ENCODE results near the gene MSX1. TPM values are rescaled to one million over a fixed set of nuclear protein-coding genes. Genes with fewer than 3 reads are reported as not detected.
A peak's percentile ranks its signal among the peaks of the same experiment; 100 is the strongest.

MSX1 gene
- total RNA-seq, 4 donors from 2014 or later, result not detected

DNA sequence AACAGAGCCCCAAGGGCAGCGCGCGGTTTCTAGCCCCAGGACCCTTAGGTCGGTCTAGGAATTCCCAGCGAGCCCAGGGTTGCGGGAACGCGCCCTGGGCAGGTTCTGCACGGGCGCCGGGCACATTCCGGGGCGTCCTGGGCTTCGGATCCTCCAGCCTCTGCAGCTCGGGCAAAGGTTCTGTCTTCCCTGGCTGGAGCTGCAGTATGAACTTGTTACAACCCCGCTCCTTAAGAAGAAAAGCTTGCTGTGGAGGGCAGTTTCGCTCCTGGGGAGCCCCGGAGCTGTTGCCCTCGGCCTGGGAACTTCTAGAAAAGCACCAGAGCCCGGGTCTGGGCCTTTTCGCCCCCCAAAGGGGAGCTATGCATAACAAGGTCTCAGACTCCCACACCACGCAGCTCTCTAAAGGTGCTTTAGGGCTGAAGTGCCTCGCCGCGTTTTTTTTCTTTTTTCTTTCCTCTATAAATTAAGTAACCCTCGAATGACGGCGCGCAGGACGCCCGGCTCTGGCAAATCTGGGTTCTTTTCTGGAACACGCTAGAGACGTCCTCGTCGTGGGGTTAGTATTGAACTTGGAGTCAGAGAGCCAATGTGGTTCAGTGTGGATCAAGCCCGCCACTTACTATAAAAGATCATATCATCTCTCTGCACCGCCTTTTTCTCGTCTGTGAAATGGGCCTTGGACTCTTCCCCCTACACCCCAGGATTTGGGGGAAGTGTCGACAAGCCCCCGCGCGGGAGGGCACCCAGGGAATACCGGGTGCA, 5.7 kb downstream of the MSX1 start:
- peaks cover 0 to 4% (median 0%) of the 10 kb centered on the region in 4 donors for H3K9me3 ChIP-seq
- no peak overlapping the region for H3K4me3 ChIP-seq
- no peak overlapping the region for H3K27ac ChIP-seq
- H3K4me1 ChIP-seq, result peaks cover 0 to 38% (median 5%) of the 10 kb centered on the region in 4 donors
- DNase-seq, result no peak
- peaks cover 0 to 89% of the 10 kb centered on the region in 2 donors for H3K27me3 ChIP-seq
- H3K36me3 ChIP-seq, result no peaks in the 10 kb centered on the region
- TF ChIP-seq POLR2A (IDR thresholded peaks at IDR 0.05), result no peak
- TF ChIP-seq, protein P1, sequence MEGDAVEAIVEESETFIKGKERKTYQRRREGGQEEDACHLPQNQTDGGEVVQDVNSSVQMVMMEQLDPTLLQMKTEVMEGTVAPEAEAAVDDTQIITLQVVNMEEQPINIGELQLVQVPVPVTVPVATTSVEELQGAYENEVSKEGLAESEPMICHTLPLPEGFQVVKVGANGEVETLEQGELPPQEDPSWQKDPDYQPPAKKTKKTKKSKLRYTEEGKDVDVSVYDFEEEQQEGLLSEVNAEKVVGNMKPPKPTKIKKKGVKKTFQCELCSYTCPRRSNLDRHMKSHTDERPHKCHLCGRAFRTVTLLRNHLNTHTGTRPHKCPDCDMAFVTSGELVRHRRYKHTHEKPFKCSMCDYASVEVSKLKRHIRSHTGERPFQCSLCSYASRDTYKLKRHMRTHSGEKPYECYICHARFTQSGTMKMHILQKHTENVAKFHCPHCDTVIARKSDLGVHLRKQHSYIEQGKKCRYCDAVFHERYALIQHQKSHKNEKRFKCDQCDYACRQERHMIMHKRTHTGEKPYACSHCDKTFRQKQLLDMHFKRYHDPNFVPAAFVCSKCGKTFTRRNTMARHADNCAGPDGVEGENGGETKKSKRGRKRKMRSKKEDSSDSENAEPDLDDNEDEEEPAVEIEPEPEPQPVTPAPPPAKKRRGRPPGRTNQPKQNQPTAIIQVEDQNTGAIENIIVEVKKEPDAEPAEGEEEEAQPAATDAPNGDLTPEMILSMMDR (IDR thresholded peaks at IDR 0.05), result no peak

DNA sequence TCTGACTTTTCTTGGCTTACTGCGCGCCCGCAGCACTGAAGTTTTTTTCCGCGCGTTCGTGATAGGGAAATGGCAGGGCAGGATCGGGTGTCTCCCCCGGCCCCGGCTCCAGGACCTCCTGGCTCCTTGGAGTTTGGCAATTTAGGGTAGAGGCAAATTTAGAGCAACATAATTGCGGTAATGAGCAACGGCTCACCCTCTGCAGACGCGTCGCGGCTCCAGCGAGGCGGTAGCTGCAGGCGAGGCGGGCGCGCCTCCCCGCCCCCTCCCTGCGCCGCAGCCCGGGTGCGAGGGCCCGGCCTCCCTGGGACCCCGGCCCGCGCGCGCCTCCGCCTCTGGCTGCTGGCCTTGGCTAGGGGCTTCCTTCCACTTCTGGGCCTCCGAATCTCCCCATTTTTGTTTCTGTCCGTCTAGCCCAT, 6.2 kb downstream of the MSX1 start:
- TF ChIP-seq, protein P1 (IDR thresholded peaks at IDR 0.05), result no peak
- TF ChIP-seq POLR2A (IDR thresholded peaks at IDR 0.05), result no peak
- peaks cover 0 to 32% (median 3%) of the 10 kb centered on the region in 4 donors for H3K4me1 ChIP-seq
- peak overlapping the region in 1 of 4 donors; percentile 14 for H3K4me3 ChIP-seq

DNA sequence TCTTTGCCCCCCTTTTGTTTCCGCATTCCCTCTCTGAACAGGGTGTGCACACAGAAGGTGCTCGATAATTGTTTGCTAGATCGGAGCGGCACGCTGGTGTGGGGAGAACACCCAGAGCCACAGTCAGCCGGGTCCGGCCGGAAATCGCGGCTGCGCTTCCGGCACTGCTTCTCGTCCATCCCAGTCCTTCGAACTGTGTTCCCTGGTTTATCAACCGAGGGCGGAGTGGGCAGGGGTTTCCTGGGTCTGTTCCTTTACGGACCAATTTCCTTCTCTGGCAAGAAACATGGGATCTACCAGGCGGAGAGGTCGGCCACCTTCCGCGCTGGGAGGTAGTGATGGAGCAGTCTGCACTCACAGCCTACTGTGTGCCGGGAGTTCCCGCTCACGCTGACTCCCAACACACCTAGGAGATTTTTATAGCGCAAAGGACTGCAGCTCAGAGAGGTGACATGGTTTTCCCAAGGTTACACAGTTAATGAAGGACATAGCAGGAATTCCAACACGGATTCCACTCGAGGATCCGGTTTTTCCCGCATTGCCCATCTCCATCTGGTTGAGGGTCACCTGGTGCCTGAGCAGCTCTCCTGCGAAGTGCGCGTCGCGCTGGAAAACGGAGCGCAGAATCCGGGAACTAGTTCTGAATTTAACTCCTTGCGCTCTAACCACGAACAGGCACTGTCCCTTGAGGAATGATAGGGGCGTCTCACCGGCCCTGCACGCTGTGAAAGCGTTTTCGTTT, 6.8 kb downstream of the MSX1 start:
- H3K4me1 ChIP-seq, result peaks cover 0 to 26% (median under 1%) of the 10 kb centered on the region in 4 donors
- peak overlapping the region in 1 of 4 donors; percentile 14 for H3K4me3 ChIP-seq
- DNase-seq, result no peak
- H3K9me3 ChIP-seq, result peaks cover 0 to 4% (median 0%) of the 10 kb centered on the region in 4 donors
- H3K27me3 ChIP-seq, result peaks cover 0 to 89% of the 10 kb centered on the region in 2 donors
- TF ChIP-seq, protein P1 (IDR thresholded peaks at IDR 0.05), result no peak
- TF ChIP-seq POLR2A (IDR thresholded peaks at IDR 0.05), result no peak
- H3K36me3 ChIP-seq, result no peaks in the 10 kb centered on the region
- no peak overlapping the region for H3K27ac ChIP-seq

More for the DNA sequence above, 6.2 kb downstream of the MSX1 start:
- Histone ChIP-seq H3K27ac (no peak overlapping the region), H3K36me3 (no peaks in the 10 kb centered on the region), H3K9me3 (peaks cover 0 to 4% (median 0%) of the 10 kb centered on the region in 4 donors), H3K27me3 (peaks cover 0 to 89% of the 10 kb centered on the region in 2 donors)
- DNase-seq, result no peak

DNA sequence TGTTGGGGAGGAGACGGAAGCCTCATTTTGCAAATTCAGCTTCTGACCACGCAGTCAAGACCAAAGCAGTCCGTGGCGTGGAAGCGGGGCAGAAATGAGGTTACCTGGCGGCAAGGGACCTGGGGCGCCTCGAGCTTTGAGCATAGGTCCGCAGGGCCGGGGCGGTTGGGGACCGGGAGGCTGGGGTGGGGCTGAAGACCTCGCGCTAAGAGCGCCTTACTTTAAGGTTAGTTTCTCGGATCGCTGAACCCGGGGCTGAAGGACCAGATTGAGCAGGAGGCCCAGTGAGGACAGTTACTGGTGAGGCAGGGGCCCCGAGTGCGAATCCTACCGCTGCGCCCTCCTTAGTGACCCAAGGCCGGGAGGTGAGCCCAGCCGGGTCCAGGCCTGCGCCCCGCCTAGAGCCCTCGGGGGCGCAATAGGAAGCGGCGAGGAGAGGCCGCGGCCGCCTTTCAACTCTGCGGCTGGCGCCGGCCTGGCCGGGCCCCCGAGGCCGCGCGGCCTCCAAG, 7.5 kb downstream of the MSX1 start:
- H3K36me3 ChIP-seq, result no peaks in the 10 kb centered on the region
- peaks cover 0 to 87% of the 10 kb centered on the region in 2 donors for H3K27me3 ChIP-seq
- no peak for DNase-seq
- peaks cover 0 to 24% (median 0%) of the 10 kb centered on the region in 4 donors for H3K4me1 ChIP-seq
- no peak for TF ChIP-seq POLR2A (IDR thresholded peaks at IDR 0.05)
- TF ChIP-seq, protein P1 (IDR thresholded peaks at IDR 0.05), result no peak
- no peak overlapping the region for H3K27ac ChIP-seq
- no peak overlapping the region for H3K4me3 ChIP-seq
- peaks cover 0 to 4% (median 0%) of the 10 kb centered on the region in 4 donors for H3K9me3 ChIP-seq

DNA sequence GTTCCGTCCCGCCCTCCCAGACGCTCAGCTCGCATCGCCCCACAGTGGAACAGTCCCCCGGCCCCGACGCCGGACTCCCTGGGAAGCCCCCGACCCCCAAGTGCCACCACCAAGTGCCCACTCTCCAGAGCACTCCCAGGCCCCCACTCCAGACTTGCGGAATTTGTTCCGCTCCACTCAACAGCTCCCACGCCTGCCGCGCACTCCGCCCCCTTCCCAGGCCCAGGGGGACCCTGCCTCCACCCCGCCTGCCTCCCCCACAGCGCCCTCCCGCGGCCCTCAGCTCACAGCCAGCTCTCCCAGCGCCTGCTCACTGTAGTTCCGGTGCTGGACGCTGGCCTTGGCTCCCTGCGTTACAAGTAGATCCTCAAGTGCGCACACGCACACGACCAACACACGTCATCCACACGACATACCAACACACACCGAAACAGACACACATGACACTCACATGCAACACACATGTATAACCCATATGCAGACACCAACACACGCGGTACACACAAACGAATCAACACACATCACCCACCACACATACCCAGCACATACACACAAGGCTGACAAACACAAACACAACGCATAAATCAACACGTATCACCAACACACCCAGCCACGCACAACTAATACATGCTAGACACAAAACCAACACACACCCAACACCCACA, 8.0 kb downstream of the MSX1 start:
- no peak for DNase-seq
- H3K4me3 ChIP-seq, result no peak overlapping the region
- TF ChIP-seq, protein P1 (IDR thresholded peaks at IDR 0.05), result no peak
- TF ChIP-seq POLR2A (IDR thresholded peaks at IDR 0.05), result no peak
- H3K36me3 ChIP-seq, result no peaks in the 10 kb centered on the region
- H3K4me1 ChIP-seq, result peaks cover 0 to 24% (median 0%) of the 10 kb centered on the region in 4 donors
- no peak overlapping the region for H3K27ac ChIP-seq
- peaks cover 0 to 86% of the 10 kb centered on the region in 2 donors for H3K27me3 ChIP-seq
- H3K9me3 ChIP-seq, result peaks cover 0 to 4% (median 0%) of the 10 kb centered on the region in 4 donors
